K562 treated with DMSO at 1 percent for 12 hours (cell line): ENCODE data around the gene ANXA6. TPM values are rescaled to one million over a fixed set of nuclear protein-coding genes. Genes with fewer than 3 reads are reported as not detected.

Source experiments
- total RNA-seq: library from RNA; unstranded; fragments of 300-600 nt; gene quantifications from 2 replicates; pipeline ENCODE4 v1.2.3, GENCODE V29; 2022; ENCODE audit not compliant: insufficient read depth

The ANXA6 gene
- 17.9 and 27.0 TPM in 2 replicates for total RNA-seq

DNA sequence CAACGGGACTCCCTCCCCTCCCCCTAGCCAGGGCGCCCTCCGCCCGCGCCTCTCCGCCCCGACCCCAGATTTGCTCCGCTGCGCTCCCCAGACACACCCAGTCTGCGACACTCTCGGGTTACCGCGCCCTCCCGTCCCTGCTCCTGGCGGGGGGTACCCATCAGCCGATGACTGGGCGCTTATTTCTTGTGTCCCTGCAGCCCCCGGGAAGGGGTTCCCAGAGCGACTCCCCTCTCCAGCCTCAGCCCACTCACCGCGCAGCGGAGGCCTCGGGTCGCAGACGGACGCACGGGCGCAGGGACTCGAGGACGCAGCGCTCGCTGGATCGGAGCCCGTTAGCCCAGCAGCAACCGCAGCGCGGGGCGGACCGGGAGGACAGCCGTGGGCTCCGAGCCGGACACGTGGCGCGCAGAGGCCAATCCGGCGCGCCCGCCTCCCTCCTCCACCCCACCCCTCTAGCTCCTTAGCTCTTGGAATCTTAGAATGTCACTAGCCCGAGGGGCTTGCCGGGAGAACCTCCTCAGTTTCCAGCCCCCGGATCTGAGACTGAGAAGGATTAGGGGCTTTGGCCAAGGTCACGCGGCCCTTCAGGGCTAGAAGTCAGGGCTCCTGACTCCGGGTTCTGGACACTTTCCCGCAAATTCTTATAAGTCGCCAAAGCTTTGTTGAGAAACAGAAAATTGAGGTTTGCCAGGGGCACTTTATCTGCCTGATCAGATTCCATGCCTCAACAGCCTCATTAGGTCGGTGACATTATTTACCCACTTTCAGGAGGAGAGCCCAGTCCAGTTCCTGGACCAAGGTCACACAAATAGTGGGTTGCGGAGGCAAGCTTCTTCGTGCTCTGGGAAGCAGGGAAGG lies at the start of gene ANXA6:
Gene ANXA6 (minus strand): TSS at position 354 of the 861 bp plus-strand sequence. CDS start 9,878 bp downstream, outside the sequence.

DNA sequence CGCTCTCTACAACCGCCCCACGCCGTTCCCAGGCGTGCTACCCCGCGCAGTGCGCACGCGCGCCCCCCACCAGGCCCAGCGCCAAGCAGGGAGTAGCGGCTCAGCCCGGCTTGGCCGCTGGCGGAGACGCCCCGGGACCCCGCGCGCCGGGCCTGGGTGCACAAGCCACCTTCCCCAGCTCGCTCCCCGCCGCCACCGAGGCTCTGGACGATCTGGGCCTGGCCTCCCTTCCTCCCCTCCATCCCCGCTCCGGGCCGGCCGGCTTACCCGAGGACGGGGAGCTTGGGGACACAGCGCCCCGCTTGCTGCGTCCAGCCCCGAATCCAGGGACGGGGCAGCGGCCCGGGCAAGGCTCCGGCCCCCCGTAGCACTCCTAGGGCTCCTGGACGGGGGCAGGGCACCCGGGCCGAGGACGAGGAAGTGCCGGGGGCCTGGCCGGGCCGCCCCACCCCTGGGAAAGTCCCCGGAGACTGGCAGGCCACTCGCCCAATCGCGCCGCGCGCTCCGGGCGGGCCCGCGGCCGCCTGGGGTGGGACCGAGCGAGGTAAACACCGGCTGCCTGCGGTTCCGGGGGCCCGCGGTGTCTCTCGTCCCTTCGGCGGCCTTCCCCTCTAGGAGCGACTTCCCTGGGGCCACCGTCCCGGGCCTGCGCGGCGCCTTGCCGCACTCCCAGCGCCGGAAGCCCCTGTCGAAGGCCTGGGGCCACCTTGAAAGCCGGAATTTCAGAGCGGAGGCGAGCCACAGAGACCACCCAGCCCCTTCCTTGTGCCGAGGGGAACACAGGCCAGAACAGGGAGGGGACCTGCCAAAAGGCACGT lies 76.8 kb downstream of the ANXA6 start, which contains the start of gene TNIP1:
Gene TNIP1 (minus strand): TSS at position 422 of the 818 bp plus-strand sequence. CDS start 15,939 bp downstream, outside the sequence.

Other genes starting within 250 kb of the ANXA6 start
- gene GPX3, start 137.2 kb downstream of the ANXA6 start, total RNA-seq: 1.4 TPM in 1 of 2 replicates, not detected in the other
- 38.5 and 55.4 TPM in 2 replicates for gene TNIP1, start 76.7 kb downstream of the ANXA6 start, total RNA-seq
- 8.4 and 20.4 TPM in 2 replicates for gene CCDC69, start 66.3 kb upstream of the ANXA6 start, total RNA-seq
- gene GM2A, start 95.4 kb upstream of the ANXA6 start, total RNA-seq: 26.8 and 60.4 TPM in 2 replicates
- gene SLC36A3, start 146.0 kb upstream of the ANXA6 start, total RNA-seq: not detected in 2 replicates
- gene SLC36A2, start 189.8 kb upstream of the ANXA6 start, total RNA-seq: not detected in 2 replicates